Measurements from ENCODE around the gene USP34.

Gene USP34

DNA sequence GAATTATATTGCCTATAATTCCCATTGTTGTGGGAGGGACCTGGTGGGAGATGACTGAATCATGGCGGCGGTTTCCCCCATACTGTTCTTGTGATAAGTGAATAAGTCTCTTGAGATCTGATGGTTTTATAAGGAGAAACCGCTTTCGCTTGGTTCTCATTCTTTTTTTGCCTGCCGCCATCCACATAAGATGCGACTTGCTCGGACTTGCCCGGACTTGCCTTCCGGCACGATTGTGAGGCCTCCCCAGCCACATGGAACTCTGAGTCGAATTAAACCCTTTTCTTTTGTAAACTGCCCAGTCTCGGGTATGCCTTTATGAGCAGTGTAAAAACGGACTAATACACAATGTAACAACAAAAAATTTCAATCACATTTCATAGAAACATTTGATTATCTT lies 193.1 kb downstream of the USP34 start:
- H3K4me3 ChIP-seq (ENCODE audit: low read length), result no peak overlapping the region
- no peak for DNase-seq (ENCODE audit: low read depth)
- TF ChIP-seq CTCF (conservative IDR thresholded peaks at IDR 0.05; ENCODE audit: low read length), result no peak

DNA sequence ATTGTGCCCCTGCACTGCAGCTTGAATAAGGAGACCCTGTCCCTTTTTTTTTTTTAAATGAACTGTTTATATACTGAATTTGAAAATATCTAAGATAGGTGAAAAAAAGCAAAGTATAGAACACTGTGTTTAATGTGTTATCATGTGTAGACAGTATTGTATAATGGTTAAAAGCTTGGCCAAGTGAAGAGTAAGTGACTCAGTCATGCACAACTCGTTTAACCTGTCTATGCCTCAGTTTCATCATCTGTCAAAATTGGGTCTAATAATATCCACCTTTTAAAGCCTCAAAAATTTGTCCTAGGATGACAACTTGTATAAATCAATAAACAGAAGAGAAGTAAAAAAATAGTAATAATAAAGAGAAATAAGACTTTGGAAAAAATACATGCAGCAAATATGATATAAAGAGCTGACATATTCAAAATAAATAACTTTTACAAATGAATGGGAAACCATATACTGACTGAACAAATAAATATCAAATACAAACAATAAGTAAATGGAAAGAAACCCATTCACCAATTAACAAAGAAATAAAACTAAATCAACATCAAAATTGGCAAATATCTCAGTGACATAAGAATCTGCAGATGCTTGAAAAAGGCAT lies 195.2 kb downstream of the USP34 start:
- H3K4me3 ChIP-seq (ENCODE audit: low read length), result no peak overlapping the region
- TF ChIP-seq CTCF (conservative IDR thresholded peaks at IDR 0.05; ENCODE audit: low read length), result no peak
- DNase-seq (ENCODE audit: low read depth), result no peak

GRCh38 chr2:61272421-61273070 lies 198.3 kb downstream of the USP34 start:
- peak; percentile 28 for DNase-seq (ENCODE audit: low read depth)
- H3K4me3 ChIP-seq (ENCODE audit: low read length), result no peak overlapping the region
- no peak for TF ChIP-seq CTCF (conservative IDR thresholded peaks at IDR 0.05; ENCODE audit: low read length)

DNA sequence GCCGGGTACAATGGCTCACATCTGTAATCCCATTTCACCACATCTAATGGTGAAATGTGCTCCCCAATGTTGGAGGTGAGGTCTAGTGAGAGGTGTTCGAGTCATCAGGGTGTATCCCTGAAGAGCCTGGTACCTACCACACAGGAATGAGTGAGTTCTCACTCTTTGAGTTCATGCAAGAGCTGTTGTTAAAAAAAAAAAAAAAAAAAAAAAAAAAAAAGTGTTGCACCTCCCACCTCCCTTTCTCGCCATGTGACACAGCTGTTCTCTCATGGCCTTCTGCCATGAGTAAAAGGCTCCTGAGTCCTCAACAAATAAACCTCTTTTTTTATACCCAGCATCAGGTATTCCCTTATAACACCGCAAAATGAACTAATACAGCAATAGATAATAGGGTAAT lies 202.6 kb downstream of the USP34 start:
- TF ChIP-seq CTCF (conservative IDR thresholded peaks at IDR 0.05; ENCODE audit: low read length), result no peak
- DNase-seq (ENCODE audit: low read depth), result no peak
- no peak overlapping the region for H3K4me3 ChIP-seq (ENCODE audit: low read length)

DNA sequence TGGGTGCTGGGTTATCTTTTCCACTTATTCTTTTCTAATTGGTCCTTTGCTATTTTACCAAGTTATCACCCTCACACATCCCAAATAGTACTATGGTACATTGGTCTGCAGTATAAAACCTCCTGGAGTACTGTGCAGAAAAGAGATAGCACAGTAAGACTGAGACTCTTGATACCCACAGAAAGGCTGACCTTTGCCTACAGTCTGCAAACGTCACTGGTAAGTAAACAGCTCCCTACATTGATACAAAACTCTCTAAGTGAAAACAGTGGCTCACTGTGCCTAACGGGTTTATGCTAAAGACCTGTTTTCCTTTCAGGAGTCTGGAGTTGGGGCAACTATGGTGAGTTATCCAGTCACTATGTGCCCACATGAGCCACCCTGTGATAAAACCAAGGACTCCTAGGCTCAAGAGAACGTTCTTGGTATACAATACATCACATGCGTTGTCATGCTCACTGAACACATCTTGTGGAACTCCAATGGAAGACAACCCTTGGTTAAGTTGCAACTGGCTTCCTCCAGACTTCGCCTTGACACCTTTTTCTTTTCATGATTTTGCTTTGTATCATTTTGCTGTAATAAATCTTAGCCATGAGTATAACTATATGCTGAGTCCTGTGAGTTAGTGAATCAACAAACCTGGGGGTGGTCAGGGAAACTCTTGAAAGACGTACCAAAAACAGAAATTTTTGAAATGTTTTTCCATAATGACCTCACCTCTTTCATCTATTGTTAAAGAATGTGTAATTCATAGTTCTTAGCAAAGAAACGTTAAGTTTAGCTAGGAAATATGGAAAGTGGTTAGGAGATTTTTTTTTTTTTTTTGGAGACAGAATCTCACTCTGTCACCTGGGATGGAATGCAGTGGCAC lies 204.0 kb downstream of the USP34 start:
- DNase-seq (ENCODE audit: low read depth), result no peak
- no peak for TF ChIP-seq CTCF (conservative IDR thresholded peaks at IDR 0.05; ENCODE audit: low read length)
- H3K4me3 ChIP-seq (ENCODE audit: low read length), result no peak overlapping the region

DNA sequence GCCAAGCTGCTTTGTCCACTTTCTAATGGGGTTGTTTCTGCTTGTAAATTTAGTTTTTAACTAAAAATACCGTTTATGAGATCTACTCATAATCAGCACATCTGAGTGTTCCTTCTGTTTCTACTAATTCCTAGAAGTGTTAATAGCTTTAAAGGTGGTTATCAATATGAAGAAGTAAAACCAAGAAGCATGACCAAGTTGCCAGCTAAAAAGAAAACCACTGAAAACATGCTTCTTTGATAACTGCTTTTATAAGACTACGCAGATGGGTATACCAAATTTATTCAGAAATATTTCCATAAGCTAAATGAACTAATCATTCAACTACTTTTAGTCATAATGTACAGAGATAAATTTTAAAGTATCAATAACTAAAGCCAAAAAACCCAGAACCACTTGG lies 207.1 kb downstream of the USP34 start:
- H3K4me3 ChIP-seq (ENCODE audit: low read length), result no peak overlapping the region
- DNase-seq (ENCODE audit: low read depth), result no peak
- no peak for TF ChIP-seq CTCF (conservative IDR thresholded peaks at IDR 0.05; ENCODE audit: low read length)
